Measurements from ENCODE around the gene ZRANB3. TPM values are rescaled to one million over a fixed set of nuclear protein-coding genes. Genes with fewer than 3 reads are reported as not detected.

ZRANB3 gene
- total RNA-seq, 1 donor, result 9.3 TPM

GRCh38 chr2:135494917-135495316 lies 36.1 kb downstream of the ZRANB3 start:
- DNase-seq (ENCODE audit: low read depth), result no peak
- H3K4me3 ChIP-seq (ENCODE audit: low read depth, low read length), result no peak overlapping the region
- TF ChIP-seq CTCF (IDR thresholded peaks at IDR 0.05; ENCODE audit: insufficient read depth, low read length), result no peak

GRCh38 chr2:135494503-135494902 lies 36.5 kb downstream of the ZRANB3 start:
- DNase-seq (ENCODE audit: low read depth), result peak; percentile 42
- TF ChIP-seq CTCF (IDR thresholded peaks at IDR 0.05; ENCODE audit: insufficient read depth, low read length), result no peak

GRCh38 chr2:135490376-135490775 lies 40.6 kb downstream of the ZRANB3 start:
- TF ChIP-seq CTCF (IDR thresholded peaks at IDR 0.05; ENCODE audit: insufficient read depth, low read length), result no peak
- H3K4me3 ChIP-seq (ENCODE audit: low read depth, low read length), result no peak overlapping the region
- DNase-seq (ENCODE audit: low read depth), result peak; percentile 27

More at GRCh38 chr2:135494503-135494902, 36.5 kb downstream of the ZRANB3 start:
- H3K4me3 ChIP-seq (ENCODE audit: low read depth, low read length), result no peak overlapping the region

GRCh38 chr2:135485441-135485840 lies 45.6 kb downstream of the ZRANB3 start:
- H3K4me3 ChIP-seq (ENCODE audit: low read depth, low read length), result no peak overlapping the region
- no peak for TF ChIP-seq CTCF (IDR thresholded peaks at IDR 0.05; ENCODE audit: insufficient read depth, low read length)
- DNase-seq (ENCODE audit: low read depth), result no peak

DNA sequence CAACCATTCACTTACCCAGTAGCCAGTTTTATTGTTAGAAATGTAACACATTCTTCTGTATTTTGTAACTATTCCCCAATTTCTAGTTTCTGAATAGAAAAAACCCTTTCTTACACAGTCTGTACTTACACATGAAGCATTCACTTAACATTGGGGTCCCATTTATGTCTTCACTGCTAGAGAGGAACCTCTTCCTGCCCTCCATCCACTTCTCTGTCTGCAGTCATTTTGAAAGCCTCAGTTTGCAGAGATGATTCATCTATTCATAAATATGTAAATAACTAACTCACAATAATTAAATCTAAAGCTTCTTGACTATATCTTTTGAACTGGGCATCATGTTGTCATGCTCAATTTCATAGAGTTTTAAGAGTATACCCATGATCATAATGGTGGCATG lies 55.9 kb downstream of the ZRANB3 start:
- DNase-seq (ENCODE audit: low read depth), result no peak
- no peak overlapping the region for H3K4me3 ChIP-seq (ENCODE audit: low read depth, low read length)
- no peak for TF ChIP-seq CTCF (IDR thresholded peaks at IDR 0.05; ENCODE audit: insufficient read depth, low read length)

- TF ChIP-seq CTCF (IDR thresholded peaks at IDR 0.05; ENCODE audit: insufficient read depth, low read length), result peak; percentile 37
- no peak overlapping the region for H3K4me3 ChIP-seq (ENCODE audit: low read depth, low read length)
- DNase-seq (ENCODE audit: low read depth), result peak; percentile 12
Measured at GRCh38 chr2:135473567-135473966, 57.5 kb downstream of the ZRANB3 start.

DNA sequence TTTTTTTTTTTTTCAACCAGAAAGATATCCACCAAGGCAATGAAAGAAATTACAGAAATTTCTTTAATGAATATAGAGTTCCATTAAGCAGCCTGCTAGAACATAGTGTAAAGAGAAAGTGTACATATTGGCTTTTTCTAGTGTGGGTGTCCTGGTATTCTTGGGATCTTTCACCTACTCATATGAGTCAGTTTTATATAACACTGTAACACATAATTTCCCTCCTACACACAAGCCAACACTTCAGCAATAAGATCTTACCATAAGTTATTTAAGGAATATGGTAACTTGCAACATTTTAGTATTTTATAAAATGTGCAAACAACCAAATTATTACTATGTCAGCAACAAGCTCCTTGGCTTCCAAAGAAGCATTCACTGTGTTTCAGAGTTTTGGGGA lies 59.9 kb downstream of the ZRANB3 start:
- TF ChIP-seq CTCF (IDR thresholded peaks at IDR 0.05; ENCODE audit: insufficient read depth, low read length), result no peak

More for the DNA sequence above, 59.9 kb downstream of the ZRANB3 start:
- no peak overlapping the region for H3K4me3 ChIP-seq (ENCODE audit: low read depth, low read length)
- DNase-seq (ENCODE audit: low read depth), result no peak
